HCT116 (cell line): Measurements from ENCODE around the gene MED15. TPM values are rescaled to one million over a fixed set of nuclear protein-coding genes. Genes with fewer than 3 reads are reported as not detected.

ENCODE experiments used
- ATAC-seq: fragments of 200-7000 bp; cut with Tn5 transposase; 2 replicates; pipeline ENCODE4 v1.9.1; 2020; ENCODE audit warnings: mild to moderate bottlenecking, moderate library complexity
- BruUV-seq: library from RNA; stranded (reverse); fragments of 400-500 nt; replicated peaks from 2 replicates; lab custom pipeline; 2021; lab: Mats Ljungman, UMichigan
- CTCF ChIA-PET: fragments of 300-600 bp; sonication (Branson Sonifier 250); formaldehyde crosslinking; loops from one replicate; lab custom pipeline; 2021; ENCODE audit warnings: antibody characterized with exemption; lab: Charles Lee
- POLR2A ChIA-PET: fragments of 300-600, 350-600 bp; sonication (Branson Sonifier 250); formaldehyde crosslinking; loops from one replicate; lab custom pipeline; 2021; ENCODE audit warnings: antibody characterized with exemption; lab: Charles Lee
- RAD21 ChIA-PET, 2 experiments: fragments of 300-600 bp; sonication (Branson Sonifier 250); formaldehyde crosslinking; loops; one replicate each; lab custom pipeline; 2023; ENCODE audit warnings: low total read pairs in 2 of 2; ENCODE audit not compliant: uncharacterized antibody in 2 of 2, unreplicated experiment in 2 of 2, low non-redundant PET in 1 of 2; lab: Charles Lee
- DNase-seq: peaks from one replicate; pipeline ENCODE4 v3.0.0-alpha.2; 2010; ENCODE audit warnings: low read depth, low spot score
- H2AFZ ChIP-seq: fragments of 200-600 bp; shearing (Covaris generic), sonication (generic); 2 replicates; pipeline ENCODE4 v1.6.1; 2017; ENCODE audit warnings: low read depth, mixed run types, mixed read lengths, antibody characterized with exemption, low read length; ENCODE audit not compliant: poor library complexity, severe bottlenecking
- H3K27ac ChIP-seq: 2 replicates; pipeline ENCODE4 v1.5.1; 2012; ENCODE audit warnings: low read depth, low read length
- H3K27me3 ChIP-seq: fragments of 200-600 bp; sonication (generic); 2 replicates; pipeline ENCODE4 v1.6.1; 2016; ENCODE audit warnings: mixed run types, low read length, mixed read lengths; ENCODE audit not compliant: insufficient read depth
- H3K36me3 ChIP-seq, 2 experiments: fragments of 200-500 bp in 1 of 2; fragments of 200-600 bp in 1 of 2; sonication (Bioruptor generic) in 1 of 2; sonication (generic) in 1 of 2; 2 replicates each; pipeline versions ENCODE4 v1.5.1 to v1.6.1; 2014 to 2016; ENCODE audit warnings: low read length in 2 of 2, inconsistent platforms in 1 of 2, mixed read lengths in 1 of 2, mixed run types in 1 of 2; ENCODE audit not compliant: insufficient read depth in 2 of 2, control insufficient read depth in 1 of 2
- H3K4me1 ChIP-seq, 2 experiments: fragments of 200-600 bp in 1 of 2; sonication (generic) in 1 of 2; 2 replicates each; pipeline versions ENCODE4 v1.5.1 to v1.6.1; 2012 to 2017; ENCODE audit warnings: low read length in 2 of 2, inconsistent platforms in 1 of 2, mild to moderate bottlenecking in 1 of 2, mixed read lengths in 1 of 2, mixed run types in 1 of 2, moderate library complexity in 1 of 2; ENCODE audit not compliant: insufficient read depth in 2 of 2, control insufficient read depth in 1 of 2
- H3K4me2 ChIP-seq: fragments of 200-600 bp; sonication (generic); 2 replicates; pipeline ENCODE4 v1.6.1; 2017; ENCODE audit warnings: mixed run types, low read length, mixed read lengths
- H3K4me3 ChIP-seq, 2 experiments: fragments of 200-600 bp in 1 of 2; sonication (generic) in 1 of 2; replicated peaks in 1 of 2; 2 replicates each; pipeline ENCODE4 v1.5.1; 2011 to 2016; ENCODE audit warnings: low read length in 2 of 2, control low read depth in 1 of 2, low read depth in 1 of 2, mild to moderate bottlenecking in 1 of 2, mixed read lengths in 1 of 2, mixed run types in 1 of 2
- H3K79me2 ChIP-seq: fragments of 200-600 bp; sonication (generic); 2 replicates; pipeline ENCODE4 v1.6.1; 2017; ENCODE audit warnings: mild to moderate bottlenecking, mixed run types, low read length, moderate library complexity, mixed read lengths; ENCODE audit not compliant: insufficient read depth
- H3K9ac ChIP-seq: fragments of 200-600 bp; sonication (generic); 2 replicates; pipeline ENCODE4 v1.6.1; 2016; ENCODE audit warnings: low read length, mixed read lengths
- H3K9me2 ChIP-seq: fragments of 200-600 bp; sonication (generic), shearing (Covaris generic); 2 replicates; pipeline ENCODE4 v1.6.1; 2017; ENCODE audit warnings: mixed run types, mild to moderate bottlenecking, moderate library complexity; ENCODE audit not compliant: insufficient read depth
- H3K9me3 ChIP-seq, 2 experiments: fragments of 200-500 bp in 1 of 2; fragments of 200-600 bp in 1 of 2; sonication (Bioruptor generic) in 1 of 2; sonication (generic) in 1 of 2; 2 replicates each; pipeline ENCODE4 v1.6.1; 2014 to 2017; ENCODE audit warnings: low read length in 2 of 2, mixed read lengths in 2 of 2, inconsistent platforms in 1 of 2, low read depth in 1 of 2, mild to moderate bottlenecking in 1 of 2, mixed run types in 1 of 2, moderate library complexity in 1 of 2; ENCODE audit not compliant: control insufficient read depth in 1 of 2, insufficient read depth in 1 of 2
- H4K20me1 ChIP-seq: fragments of 200-600 bp; sonication (generic), shearing (Covaris generic); 2 replicates; pipeline ENCODE4 v1.6.1; 2017; ENCODE audit warnings: mixed run types, mild to moderate bottlenecking, moderate library complexity; ENCODE audit not compliant: insufficient read depth
- CBX3 ChIP-seq: IDR thresholded peaks from 2 replicates; pipeline ENCODE4 v1.6.1; 2012; ENCODE audit warnings: low read depth
- CEBPB ChIP-seq: IDR thresholded peaks from 2 replicates; pipeline ENCODE4 v1.6.1; 2012; ENCODE audit warnings: low read depth
- CTCF ChIP-seq, 3 experiments: fragments of 200-600 bp in 1 of 3; sonication (generic) in 1 of 3; IDR thresholded peaks in 2 of 3; conservative IDR thresholded peaks in 1 of 3; 2 replicates each; pipeline ENCODE4 v1.5.1; 2012 to 2017; ENCODE audit warnings: low read depth in 2 of 3, low read length in 2 of 3, antibody characterized with exemption in 1 of 3, borderline replicate concordance in 1 of 3, control low read depth in 1 of 3, mild to moderate bottlenecking in 1 of 3, mixed read lengths in 1 of 3, mixed run types in 1 of 3, moderate library complexity in 1 of 3; ENCODE audit not compliant: insufficient read depth in 1 of 3
- EGR1 ChIP-seq: IDR thresholded peaks from 2 replicates; pipeline ENCODE4 v1.6.1; 2012; ENCODE audit warnings: low read depth
- ELF1 ChIP-seq: IDR thresholded peaks from 2 replicates; pipeline ENCODE4 v1.6.1; 2012; ENCODE audit warnings: low read depth, borderline replicate concordance
- EZH2 ChIP-seq: fragments of 200-600 bp; sonication (generic); IDR thresholded peaks from 2 replicates; pipeline ENCODE4 v1.6.1; 2017; ENCODE audit warnings: antibody characterized with exemption, mixed run types
- POLR2A ChIP-seq: IDR thresholded peaks from 2 replicates; pipeline ENCODE4 v1.7.0; 2011; ENCODE audit warnings: borderline replicate concordance; ENCODE audit not compliant: insufficient read depth, insufficient read length; ENCODE audit errors: extremely low read depth
- POLR2AphosphoS5 ChIP-seq: IDR thresholded peaks from 2 replicates; pipeline ENCODE4 v1.6.1; 2011; ENCODE audit warnings: mild to moderate bottlenecking, low read depth, low read length, moderate library complexity
- RAD21 ChIP-seq: IDR thresholded peaks from 2 replicates; pipeline ENCODE4 v1.6.1; 2012; ENCODE audit warnings: low read depth, mild to moderate bottlenecking
- REST ChIP-seq: IDR thresholded peaks from 2 replicates; pipeline ENCODE4 v1.6.1; 2012; ENCODE audit warnings: low read depth
- SIN3A ChIP-seq: IDR thresholded peaks from 2 replicates; pipeline ENCODE4 v1.6.1; 2012; ENCODE audit warnings: low read depth
- SRF ChIP-seq: IDR thresholded peaks from 2 replicates; pipeline ENCODE4 v1.6.1; 2012; ENCODE audit warnings: low read depth
- ZFX ChIP-seq: fragments of 450-650 bp; IDR thresholded peaks from 2 replicates; pipeline ENCODE4 v1.6.1; 2017
- ZNF274 ChIP-seq: fragments of 200-500 bp; sonication (Bioruptor generic); IDR thresholded peaks from 2 replicates; pipeline ENCODE4 v1.6.1; 2014; ENCODE audit warnings: mild to moderate bottlenecking, low read depth, low read length, inconsistent platforms
- intact Hi-C: fragments of 100-400 bp; cut with micrococcal nuclease; formaldehyde crosslinking; loops from 2 replicates; pipeline ENCODE4 v1.10.0; 2022
- total RNA-seq: library from RNA; stranded (reverse); gene quantifications from one replicate; pipeline ENCODE4 v1.2.1, GENCODE V29; 2021; ENCODE audit not compliant: unreplicated experiment
- TF ChIP-seq, protein P1 (sequence below): IDR thresholded peaks from 2 replicates; pipeline ENCODE4 v1.6.1; 2012
- TF ChIP-seq, protein P2 (sequence below): IDR thresholded peaks from 2 replicates; pipeline ENCODE4 v1.6.1; 2012

The MED15 gene
- total RNA-seq, 1 experiment from 2014 or later, result 81.3 TPM

DNA sequence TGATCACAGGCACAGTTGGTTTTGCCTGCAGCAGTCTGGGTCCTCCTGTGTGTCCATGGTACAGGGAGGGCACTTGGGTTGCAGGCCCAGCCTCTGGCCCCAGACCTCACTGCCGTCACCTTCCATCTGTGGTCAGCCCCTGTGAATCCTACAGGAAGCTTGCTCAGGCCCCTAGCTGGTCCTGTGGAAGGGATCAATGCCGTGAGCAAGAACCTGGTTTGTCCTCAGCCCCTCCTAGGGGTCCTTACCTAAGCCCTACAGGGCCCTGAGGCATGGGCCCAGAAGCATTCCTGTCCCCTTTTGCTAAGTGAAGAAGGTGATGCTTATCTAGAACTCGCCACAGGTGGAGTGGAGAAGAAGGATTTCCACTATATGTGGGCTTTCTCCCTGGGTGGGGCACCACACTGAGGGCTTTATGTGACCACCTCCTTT is 29.9 kb downstream of the MED15 start:
- H2AFZ ChIP-seq, result no peak overlapping the region
- CTCF ChIA-PET, result no interaction called here
- ATAC-seq (no peak), DNase-seq (no peak)
- POLR2A ChIA-PET, result no interaction called here
- H3K9me3 ChIP-seq, result no peaks in the 10 kb centered on the region
- no peaks in the 10 kb centered on the region for H3K9me2 ChIP-seq
- RAD21 ChIA-PET, result no interaction called here
- peaks cover 12 to 22% of the 10 kb centered on the region in 2 experiments for H3K36me3 ChIP-seq
- peaks cover 3 to 24% of the 10 kb centered on the region in 2 experiments for H3K4me1 ChIP-seq
- H4K20me1 ChIP-seq, result 0 out of 2 replicates have a peak, but pooled peaks cover 2% of the 10 kb centered on the region
- no peak overlapping the region for H3K4me2 ChIP-seq
- H3K79me2 ChIP-seq, result peaks cover 72% of the 10 kb centered on the region
- H3K4me3 ChIP-seq, result no peak overlapping the region
- no peak for TF ChIP-seq ZNF274
- no peak for TF ChIP-seq CEBPB
- TF ChIP-seq EGR1, result no peak
- no peak for TF ChIP-seq ZFX
- no peak for TF ChIP-seq RAD21
- TF ChIP-seq SIN3A, result no peak
- TF ChIP-seq, all 23 proteins: peak for 0
- intact Hi-C loops, result no loop called here
- BruUV-seq, result no TSS peak
- Histone ChIP-seq H3K9ac (no peak overlapping the region), H3K27me3 (no peaks in the 10 kb centered on the region), H3K27ac (no peak overlapping the region)

DNA sequence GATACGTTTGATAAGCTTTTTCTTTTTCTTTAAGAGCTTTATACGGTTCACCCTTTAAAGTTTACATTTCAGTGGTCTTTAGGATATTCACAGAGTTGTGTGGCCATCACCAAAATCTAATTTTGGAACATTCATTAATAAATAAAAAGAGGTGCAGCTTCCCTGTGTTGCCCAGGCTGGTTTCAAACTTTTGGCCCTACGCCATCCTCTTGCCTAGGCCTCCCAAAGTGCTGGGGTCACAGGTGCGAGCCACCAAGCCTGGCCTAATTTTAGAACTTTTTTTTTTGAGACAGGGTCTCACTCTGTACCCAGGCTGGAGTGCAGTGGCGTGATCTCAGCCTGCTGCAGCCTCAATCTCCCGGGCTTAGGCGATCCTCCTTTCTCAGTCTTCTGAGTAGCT is 30.6 kb downstream of the MED15 start:
- H2AFZ ChIP-seq, result no peak overlapping the region
- H3K79me2 ChIP-seq, result peaks cover 68% of the 10 kb centered on the region
- H3K4me2 ChIP-seq, result no peak overlapping the region
- H3K27me3 ChIP-seq, result no peaks in the 10 kb centered on the region
- 0 out of 2 replicates have a peak, but pooled peaks cover 2% of the 10 kb centered on the region for H4K20me1 ChIP-seq
- ChIA-PET POLR2A (no interaction called here), CTCF (no interaction called here), RAD21 (no interaction called here)
- intact Hi-C loops, result no loop called here
- TSS peak; percentile 19 for BruUV-seq
- no peaks in the 10 kb centered on the region for H3K9me3 ChIP-seq
- peaks cover 12 to 22% of the 10 kb centered on the region in 2 experiments for H3K36me3 ChIP-seq
- no peak overlapping the region for H3K9ac ChIP-seq
- ATAC-seq, result no peak
- H3K4me1 ChIP-seq, result peaks cover 0 to 17% of the 10 kb centered on the region in 2 experiments; a peak in 1 of 4 replicates
- H3K9me2 ChIP-seq, result no peaks in the 10 kb centered on the region
- no peak overlapping the region for H3K4me3 ChIP-seq
- no peak for DNase-seq
- no peak overlapping the region for H3K27ac ChIP-seq
- no peak for TF ChIP-seq ELF1
- TF ChIP-seq POLR2A, result no peak
- TF ChIP-seq SRF, result no peak
- no peak for TF ChIP-seq REST
- no peak for TF ChIP-seq EZH2
- TF ChIP-seq CBX3, result no peak
- TF ChIP-seq POLR2AphosphoS5, result no peak
- TF ChIP-seq ZFX, result no peak
- TF ChIP-seq EGR1, result no peak
- TF ChIP-seq RAD21, result no peak
- no peak for TF ChIP-seq SIN3A
- TF ChIP-seq, protein P1, sequence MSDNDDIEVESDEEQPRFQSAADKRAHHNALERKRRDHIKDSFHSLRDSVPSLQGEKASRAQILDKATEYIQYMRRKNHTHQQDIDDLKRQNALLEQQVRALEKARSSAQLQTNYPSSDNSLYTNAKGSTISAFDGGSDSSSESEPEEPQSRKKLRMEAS, result no peak
- no peak for TF ChIP-seq CTCF (IDR thresholded peaks at IDR 0.05 in 2 of 3, conservative IDR thresholded peaks at IDR 0.05 in 1 of 3; ENCODE audit: borderline replicate concordance in 1 of 3, insufficient read depth in 1 of 3, low read depth in 2 of 3, low read length in 2 of 3)
- TF ChIP-seq, protein P2, sequence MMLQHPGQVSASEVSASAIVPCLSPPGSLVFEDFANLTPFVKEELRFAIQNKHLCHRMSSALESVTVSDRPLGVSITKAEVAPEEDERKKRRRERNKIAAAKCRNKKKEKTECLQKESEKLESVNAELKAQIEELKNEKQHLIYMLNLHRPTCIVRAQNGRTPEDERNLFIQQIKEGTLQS, result no peak
